ENCODE results near the gene COPG2.

Gene COPG2

GRCh38 chr7:130481898-130482297 is 186.7 kb downstream of the COPG2 start:
- Mint-ChIP-seq H3K27ac (no peak overlapping the region), H3K36me3 (ENCODE audit: low read depth) (peaks cover 32% of the 10 kb centered on the region), H3K4me3 (no peak overlapping the region), H3K9me3 (peaks cover 45% of the 10 kb centered on the region), H3K27me3 (ENCODE audit: low read depth, poor library complexity) (peaks cover 2% of the 10 kb centered on the region), H3K4me1 (peaks cover 57% of the 10 kb centered on the region)
- no peak for TF ChIP-seq CTCF (IDR thresholded peaks at IDR 0.05)
- DNase-seq: no peak

- Mint-ChIP-seq H3K4me1 (peaks cover 58% of the 10 kb centered on the region), H3K36me3 (ENCODE audit: low read depth) (peaks cover 27% of the 10 kb centered on the region), H3K9me3 (peaks cover 39% of the 10 kb centered on the region), H3K27me3 (ENCODE audit: low read depth, poor library complexity) (no peaks in the 10 kb centered on the region), H3K27ac (no peak overlapping the region), H3K4me3 (no peak overlapping the region)
- no peak for TF ChIP-seq CTCF (IDR thresholded peaks at IDR 0.05)
- DNase-seq: no peak
Measured at GRCh38 chr7:130479716-130480400, 188.7 kb downstream of the COPG2 start.

DNA sequence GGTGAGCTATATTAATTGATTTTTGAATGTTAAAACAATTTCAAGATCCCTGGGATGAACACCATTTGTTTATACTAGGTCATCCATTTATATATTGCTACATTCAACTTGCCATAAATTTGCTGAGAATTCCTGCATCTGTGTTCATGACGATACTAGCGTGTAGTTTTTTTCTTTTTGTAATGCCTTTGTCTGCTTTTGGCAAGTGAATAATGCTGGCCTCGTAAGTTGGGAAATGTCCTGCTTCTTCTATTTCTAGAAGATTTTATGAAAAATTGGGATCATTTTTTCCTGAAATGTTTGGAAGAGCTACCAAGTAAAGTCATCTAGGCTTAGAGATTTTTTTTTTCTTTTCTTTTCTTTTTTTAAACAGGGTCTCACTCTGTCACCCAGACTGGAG is 189.6 kb downstream of the COPG2 start:
- peaks cover 59% of the 10 kb centered on the region for H3K4me1 Mint-ChIP-seq
- no peak for DNase-seq
- H3K27me3 Mint-ChIP-seq (ENCODE audit: low read depth, poor library complexity): no peaks in the 10 kb centered on the region
- no peak for TF ChIP-seq CTCF (IDR thresholded peaks at IDR 0.05)
- H3K36me3 Mint-ChIP-seq (ENCODE audit: low read depth): peaks cover 25% of the 10 kb centered on the region
- no peak overlapping the region for H3K4me3 Mint-ChIP-seq
- no peak overlapping the region for H3K27ac Mint-ChIP-seq
- peaks cover 35% of the 10 kb centered on the region for H3K9me3 Mint-ChIP-seq

DNA sequence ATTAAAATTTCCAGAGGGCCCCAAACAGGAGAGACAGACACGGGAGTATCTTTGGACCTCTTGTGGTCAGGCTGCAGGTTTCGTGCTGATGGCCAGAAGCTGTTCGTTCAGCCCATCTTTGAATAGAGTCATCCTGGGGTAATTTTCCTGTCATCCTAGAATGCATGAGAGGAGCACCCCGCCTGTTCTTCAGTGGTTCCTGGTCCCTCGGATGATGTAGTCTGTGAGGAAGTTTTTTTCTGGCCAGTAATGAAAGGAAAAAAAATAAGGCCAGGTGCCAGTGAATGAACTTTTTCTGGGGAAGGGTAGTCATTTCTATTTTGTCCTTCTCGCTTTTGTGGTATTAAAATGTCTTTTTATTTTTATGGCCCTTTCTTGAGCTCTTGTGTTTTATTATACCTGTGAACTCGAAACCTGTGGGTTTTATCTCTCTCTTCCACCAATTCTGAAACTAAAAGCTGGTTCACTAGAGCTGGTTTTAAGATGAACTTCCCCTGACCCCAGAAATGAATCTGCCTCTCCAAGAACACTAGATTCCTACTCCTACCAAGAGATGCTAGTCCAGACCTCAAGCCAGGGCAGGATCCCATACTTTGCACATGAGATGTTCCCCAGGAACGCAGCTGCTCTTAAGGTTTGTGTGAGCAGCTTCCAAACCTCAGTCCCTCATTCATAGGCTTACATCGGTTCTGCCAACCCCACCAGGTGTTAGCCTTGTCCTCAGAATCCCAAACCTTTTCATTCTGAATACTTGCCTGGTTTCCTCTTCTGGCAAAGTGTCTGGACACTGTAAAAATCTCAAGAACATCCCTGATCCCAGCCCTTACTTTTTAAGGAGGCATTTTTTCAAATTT is 192.0 kb downstream of the COPG2 start:
- Mint-ChIP-seq H3K4me1 (peaks cover 47% of the 10 kb centered on the region), H3K27ac (peak overlapping the region; percentile 58), H3K9me3 (peaks cover 33% of the 10 kb centered on the region), H3K27me3 (ENCODE audit: low read depth, poor library complexity) (no peaks in the 10 kb centered on the region), H3K36me3 (ENCODE audit: low read depth) (peaks cover 25% of the 10 kb centered on the region), H3K4me3 (peak overlapping the region; percentile 34)
- DNase-seq: no peak
- TF ChIP-seq CTCF (IDR thresholded peaks at IDR 0.05): no peak

DNA sequence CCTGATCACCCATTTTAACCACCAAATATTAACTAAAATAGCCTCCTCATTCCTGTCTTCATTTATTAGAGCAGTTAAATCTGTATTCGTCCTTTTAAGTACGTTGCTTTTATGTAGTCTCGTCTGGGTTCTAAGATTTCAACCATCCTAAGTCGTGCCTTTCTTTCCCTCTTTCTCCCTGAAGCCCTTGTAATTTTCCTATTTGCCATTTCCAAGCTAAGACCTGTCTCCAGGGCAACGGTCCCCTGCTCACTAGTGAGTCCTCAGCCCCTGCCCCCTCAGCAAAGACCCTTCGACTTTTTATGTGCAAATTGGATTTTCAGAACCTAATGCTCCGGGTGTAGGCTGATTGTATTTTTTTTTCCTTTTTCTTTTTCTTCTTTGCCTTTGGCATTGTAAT is 192.8 kb downstream of the COPG2 start:
- H3K27ac Mint-ChIP-seq: peak overlapping the region; percentile 38
- H3K9me3 Mint-ChIP-seq: peaks cover 32% of the 10 kb centered on the region
- no peak overlapping the region for H3K4me3 Mint-ChIP-seq
- no peaks in the 10 kb centered on the region for H3K27me3 Mint-ChIP-seq (ENCODE audit: low read depth, poor library complexity)
- no peak for TF ChIP-seq CTCF (IDR thresholded peaks at IDR 0.05)
- H3K36me3 Mint-ChIP-seq (ENCODE audit: low read depth): peaks cover 25% of the 10 kb centered on the region
- peaks cover 46% of the 10 kb centered on the region for H3K4me1 Mint-ChIP-seq
- no peak for DNase-seq

Measured in nephron progenitor cell (in vitro differentiated cells).